C4-2B (cell line): ENCODE results near the gene AUTS2.

Source experiments
- CTCF ChIP-seq: fragments of 450-650 bp; conservative IDR thresholded peaks from 2 replicates; pipeline ENCODE4 v1.5.1; 2017; ENCODE audit warnings: mild to moderate bottlenecking
- ZFX ChIP-seq: fragments of 450-650 bp; IDR thresholded peaks from 2 replicates; pipeline ENCODE4 v1.6.1; 2017

- TF ChIP-seq CTCF: no peak
- no peak for TF ChIP-seq ZFX
Measured at GRCh38 chr7:70612811-70613210, 1014.5 kb downstream of the AUTS2 start.
